ENCODE results near the gene PGAP1.
A peak's percentile ranks its signal among the peaks of the same experiment; 100 is the strongest.
"Not testable (repeated sequence)": the region's sequence is repeated elsewhere in the genome, so short reads cannot be mapped to it uniquely, and the experiment has no call there.

The PGAP1 gene

DNA sequence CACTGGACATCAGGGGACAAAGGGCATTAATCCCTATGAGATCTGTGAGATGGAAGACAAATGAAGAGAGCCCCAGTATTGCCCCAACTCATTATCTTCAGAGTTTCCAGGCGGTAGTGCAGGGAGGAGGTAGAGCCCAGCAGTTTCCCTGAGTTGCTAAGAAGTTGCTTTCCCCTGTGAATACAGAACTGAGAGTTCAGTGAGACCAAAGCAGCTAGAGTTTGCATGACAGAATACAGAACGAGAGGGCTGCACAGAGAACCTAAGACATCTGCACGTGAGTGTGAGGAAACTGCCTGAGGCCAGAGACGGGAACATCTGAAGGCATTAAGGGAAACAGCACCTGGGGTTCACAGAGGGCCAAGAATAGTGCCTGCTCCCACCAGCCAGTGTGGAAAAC is 18.1 kb upstream of the PGAP1 start:
- no peak for DNase-seq (ENCODE audit: low spot score)

GRCh38 chr2:196941398-196942078 is 15.0 kb upstream of the PGAP1 start:
- no peak for DNase-seq (ENCODE audit: low spot score)

DNA sequence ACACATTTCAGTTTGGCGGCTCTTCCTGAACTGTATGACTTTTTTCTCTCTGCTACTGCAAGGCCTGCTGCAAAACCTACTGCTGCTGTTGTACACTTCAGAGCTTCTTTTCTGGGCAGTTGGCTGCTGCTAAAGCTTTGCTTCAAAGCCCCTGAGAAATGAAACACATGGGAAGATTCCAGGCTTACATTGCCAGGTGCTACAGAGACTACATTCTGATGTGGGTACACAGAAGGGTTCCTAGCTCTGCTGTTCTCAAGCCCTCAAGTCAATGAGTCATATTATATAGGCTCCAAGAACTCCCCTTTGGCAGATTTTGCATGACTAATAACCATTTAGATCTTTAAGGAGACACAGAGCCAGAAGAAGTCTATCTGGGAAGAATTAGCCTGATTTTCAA is 12.9 kb upstream of the PGAP1 start:
- no peak for DNase-seq (ENCODE audit: low spot score)

- no peak for DNase-seq (ENCODE audit: low spot score)
Measured at GRCh38 chr2:196935432-196935831, 8.9 kb upstream of the PGAP1 start.

GRCh38 chr2:196934672-196935071 is 8.2 kb upstream of the PGAP1 start:
- DNase-seq (ENCODE audit: low spot score): no peak

DNA sequence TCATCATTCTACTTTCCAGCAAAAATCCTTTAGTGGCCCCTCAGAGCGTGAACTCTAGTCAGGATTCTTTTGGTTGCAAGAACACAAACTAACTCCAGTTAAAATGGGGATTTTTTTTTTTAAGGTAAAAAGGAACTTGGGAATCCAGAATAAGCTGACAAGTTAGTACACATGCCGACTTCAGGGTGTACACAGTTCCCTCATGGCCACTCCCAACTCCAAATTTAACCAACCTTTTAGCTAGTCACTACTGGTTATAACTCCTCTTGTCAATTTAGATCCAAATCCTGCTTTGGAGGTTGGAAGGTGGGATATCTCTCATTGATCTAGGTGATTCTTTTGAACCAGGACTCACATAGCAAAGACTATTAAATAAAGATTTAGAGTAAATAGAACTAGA is 5.0 kb upstream of the PGAP1 start:
- DNase-seq (ENCODE audit: low spot score): no peak

DNA sequence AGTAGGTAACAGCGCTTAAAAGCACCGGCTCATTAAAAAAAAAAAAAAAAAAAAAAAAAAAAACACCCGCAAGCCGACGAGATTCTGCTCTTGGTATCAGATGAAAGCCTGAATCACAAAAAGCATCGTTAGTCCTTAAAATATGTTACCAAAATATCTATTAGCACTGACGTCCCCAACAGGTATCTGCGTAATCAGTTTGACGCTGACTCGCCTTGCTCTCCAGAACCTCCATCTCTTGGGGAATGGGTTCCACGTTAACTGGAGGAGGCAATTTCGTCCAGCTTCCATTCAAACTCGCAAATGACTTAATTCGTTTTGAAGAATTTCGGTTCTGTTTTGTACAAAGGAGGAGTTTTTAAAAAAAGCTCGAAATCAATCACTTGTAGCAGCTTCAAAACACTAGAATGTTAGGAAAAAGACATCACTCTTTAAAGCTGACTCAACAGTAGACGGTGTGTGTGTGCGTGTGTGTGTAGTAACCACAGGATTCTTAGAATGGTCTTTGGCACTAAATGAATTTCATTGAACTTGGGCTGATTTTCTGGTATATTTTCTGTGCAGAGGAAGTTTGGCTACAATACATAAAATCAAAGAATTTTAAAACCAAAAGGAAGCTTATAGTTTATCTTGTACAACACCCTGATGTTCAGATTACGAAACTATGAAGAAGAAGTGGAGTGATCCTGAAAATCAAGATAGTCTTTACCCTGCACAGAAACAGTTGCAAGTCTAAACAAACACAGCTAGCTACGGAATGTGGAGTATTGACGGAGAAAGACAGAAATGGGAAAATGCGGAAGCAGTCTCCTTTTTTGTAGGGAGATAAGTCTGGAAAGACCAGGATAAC is 1.1 kb upstream of the PGAP1 start:
- peak; percentile 21 for DNase-seq (ENCODE audit: low spot score)

DNA sequence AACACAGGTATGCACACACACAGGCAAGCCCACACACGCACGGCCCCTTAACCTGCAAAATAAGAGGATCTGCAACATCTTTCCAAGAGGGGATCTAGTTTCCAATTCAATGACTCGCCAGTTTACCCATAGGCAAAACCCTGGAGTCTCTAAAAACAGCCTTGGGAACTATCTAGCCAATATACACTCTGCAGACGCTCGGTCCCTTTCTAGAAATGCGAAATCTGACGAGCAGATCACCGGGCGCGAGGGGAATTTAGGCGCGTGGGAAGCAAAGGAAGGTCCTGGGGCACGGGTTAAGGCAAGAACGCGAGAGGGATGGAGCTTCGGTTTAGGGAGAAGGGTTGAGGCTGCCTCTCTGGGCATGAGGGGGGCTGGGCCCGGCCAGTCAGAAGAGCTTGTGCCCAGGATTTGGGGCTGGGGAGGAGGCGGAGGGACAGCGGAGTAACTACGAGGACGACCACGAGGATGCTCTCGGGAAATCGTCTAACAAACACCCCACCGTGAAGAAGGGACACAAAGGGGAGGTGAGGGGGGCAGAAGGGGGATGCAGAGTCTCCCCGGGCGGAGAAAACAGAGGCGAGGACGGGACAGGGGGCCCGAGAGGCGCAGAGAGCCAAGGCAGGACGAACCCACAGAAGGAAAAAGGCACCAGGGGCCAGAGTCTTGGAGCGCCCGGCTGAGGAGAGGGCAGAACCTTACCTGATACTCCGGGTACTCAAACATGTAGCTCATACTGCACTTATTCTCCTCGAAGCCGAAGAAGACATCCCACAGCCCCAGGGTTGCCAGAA is 542 bp downstream of the PGAP1 start:
- peak; percentile 56 for DNase-seq (ENCODE audit: low spot score)

- no peak for DNase-seq (ENCODE audit: low spot score)
Measured at GRCh38 chr2:196925051-196925767, 1.3 kb downstream of the PGAP1 start.

DNA sequence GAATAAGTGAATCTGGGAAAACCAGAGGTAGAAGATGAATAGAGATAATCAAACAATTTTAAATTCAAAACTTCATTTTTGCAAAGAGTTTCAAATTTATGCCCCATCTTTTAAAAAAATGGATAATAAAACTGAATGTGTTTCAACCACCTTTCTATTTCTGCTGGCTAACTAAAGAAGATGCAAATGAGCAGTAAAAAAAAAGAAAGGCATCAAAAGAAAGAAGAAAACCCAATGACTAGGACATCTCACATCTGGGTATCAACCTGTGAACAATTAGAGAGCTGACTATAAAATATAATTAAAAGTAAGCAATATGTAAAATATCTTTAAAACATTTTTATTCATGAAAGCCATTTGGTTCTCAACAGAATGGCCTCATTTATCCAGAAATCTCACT is 2.5 kb downstream of the PGAP1 start:
- no peak for DNase-seq (ENCODE audit: low spot score)

DNA sequence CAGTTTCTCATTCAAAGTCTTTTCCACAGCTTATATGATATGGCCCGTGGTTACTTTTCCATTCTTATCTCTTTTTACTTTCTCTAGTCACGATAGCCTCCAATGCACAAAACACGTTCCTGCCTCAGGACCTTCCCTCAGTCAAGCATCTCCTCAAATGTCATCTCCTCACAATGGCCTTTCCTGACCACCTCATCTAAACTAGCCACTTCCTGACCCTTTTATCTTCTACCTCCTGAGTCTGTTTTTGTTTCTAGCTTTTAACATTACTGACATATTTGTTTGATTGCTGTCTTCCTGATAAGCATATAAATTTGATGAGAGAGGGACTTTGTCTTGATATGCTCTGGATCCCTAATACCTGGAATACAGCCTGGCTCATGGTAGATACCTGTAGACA is 7.6 kb downstream of the PGAP1 start:
- DNase-seq (ENCODE audit: low spot score): no peak

DNA sequence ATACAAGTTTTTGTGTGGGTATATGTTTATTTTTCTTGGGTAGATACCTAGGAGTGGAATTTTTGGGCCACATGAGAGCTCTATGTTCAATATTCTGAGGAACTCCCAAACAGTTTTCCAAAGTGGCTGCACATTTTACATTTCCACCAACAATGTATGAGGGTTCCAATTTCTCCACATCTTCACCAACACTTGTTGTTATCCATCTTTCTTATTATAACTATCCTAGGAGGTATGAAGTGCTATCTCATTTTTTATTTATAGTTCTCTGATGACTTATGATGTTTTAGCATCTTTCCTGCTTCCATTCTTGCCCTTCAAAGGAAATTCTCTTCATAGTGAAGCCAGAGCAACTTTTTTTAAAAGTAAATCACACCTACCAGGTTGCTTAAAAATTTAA is 8.7 kb downstream of the PGAP1 start:
- DNase-seq (ENCODE audit: low spot score): no peak

- DNase-seq (ENCODE audit: low spot score): no peak
Measured at GRCh38 chr2:196915507-196916189, 10.9 kb downstream of the PGAP1 start.

DNA sequence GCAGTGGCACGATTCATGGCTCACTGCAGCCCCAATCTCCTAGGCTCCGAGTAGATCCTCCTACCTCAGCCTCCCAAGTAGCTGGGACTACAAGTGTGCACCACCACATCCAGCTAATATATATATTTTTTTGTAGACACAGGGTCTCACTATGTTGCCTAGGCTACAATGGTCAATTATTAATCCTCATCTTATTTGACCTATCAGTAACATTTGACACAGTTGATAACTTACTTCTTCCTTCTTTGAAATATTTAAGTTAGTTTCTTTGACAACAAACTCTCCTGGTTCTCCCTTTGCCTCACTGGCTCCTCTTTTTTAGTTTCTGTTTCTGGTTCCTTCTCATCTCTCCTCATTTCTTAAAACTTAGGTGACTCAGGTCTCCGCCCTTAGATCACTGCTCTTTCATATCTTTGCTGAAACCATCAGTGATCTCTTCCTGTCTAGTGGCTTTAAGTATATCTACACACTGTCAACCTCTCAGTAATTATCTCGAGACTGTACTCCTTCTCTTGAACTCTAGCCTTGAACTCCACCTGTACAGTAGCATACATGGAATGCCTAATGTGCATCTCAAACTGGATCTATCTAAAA is 11.5 kb downstream of the PGAP1 start:
- DNase-seq (ENCODE audit: low spot score): no peak

DNA sequence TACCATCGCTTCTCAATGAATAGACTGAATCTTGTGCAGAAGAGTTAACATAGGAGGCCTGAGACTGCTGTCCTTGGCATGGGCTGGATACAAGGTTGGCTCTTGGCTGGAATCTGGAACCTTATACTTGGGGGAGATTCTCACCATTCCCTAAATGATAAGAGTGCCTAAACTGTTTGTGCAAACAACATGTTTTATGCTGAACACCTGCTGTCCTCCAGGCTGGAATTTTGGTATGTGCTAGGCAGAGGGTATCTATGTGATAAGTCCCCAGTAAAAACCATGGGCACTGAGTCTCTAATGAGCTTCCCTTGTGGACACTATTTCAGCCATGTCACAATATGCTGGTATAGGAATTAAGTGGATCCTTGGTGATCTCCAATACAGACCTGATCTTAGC is 12.8 kb downstream of the PGAP1 start:
- DNase-seq (ENCODE audit: low spot score): no peak

- DNase-seq (ENCODE audit: low spot score): not testable (repeated sequence)
Measured at GRCh38 chr2:196905365-196905764, 21.1 kb downstream of the PGAP1 start.

DNA sequence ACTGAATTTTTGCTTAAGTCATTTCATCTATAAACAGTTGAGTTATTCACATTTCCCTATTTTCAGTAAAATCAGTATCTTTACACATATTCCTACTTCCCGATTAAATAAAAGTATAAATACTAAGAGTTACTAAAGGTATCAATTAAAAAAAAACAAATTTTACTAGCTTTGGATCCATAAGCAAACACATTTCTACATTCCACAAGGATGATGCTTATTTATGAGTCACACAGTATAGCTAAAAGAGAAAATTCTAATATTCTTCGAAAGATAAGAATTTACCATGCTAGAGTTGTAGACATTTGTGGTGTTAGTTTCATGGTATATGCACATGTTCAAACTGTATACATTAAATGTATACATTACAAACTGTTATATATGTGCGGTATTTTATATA is 23.7 kb downstream of the PGAP1 start:
- DNase-seq (ENCODE audit: low spot score): no peak

DNA sequence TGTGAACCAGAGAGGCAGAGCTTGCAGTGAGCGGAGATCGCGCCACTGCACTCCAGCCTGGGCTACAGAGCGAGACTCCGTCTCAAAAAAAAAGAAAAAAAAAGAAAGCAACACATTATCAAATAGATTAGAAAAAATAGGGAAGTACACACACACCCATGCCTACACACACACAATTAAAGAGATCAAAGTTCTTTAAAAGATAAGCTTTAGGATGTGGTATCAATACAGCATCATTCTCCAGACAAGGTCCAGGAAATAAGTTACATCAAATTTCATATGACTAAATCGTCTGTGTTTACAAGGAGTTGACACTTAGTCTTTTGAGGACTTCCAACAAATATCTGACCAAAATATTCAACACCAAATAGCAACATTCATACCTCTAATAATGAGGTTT is 25.7 kb downstream of the PGAP1 start:
- no peak for DNase-seq (ENCODE audit: low spot score)

GRCh38 chr2:196899976-196900375 is 26.5 kb downstream of the PGAP1 start:
- no peak for DNase-seq (ENCODE audit: low spot score)

GRCh38 chr2:196891136-196891535 is 35.4 kb downstream of the PGAP1 start:
- no peak for DNase-seq (ENCODE audit: low spot score)

- DNase-seq (ENCODE audit: low spot score): no peak
Measured at GRCh38 chr2:196887431-196887830, 39.1 kb downstream of the PGAP1 start.
